ENCODE data around the gene ZNF462. TPM values are rescaled to one million over a fixed set of nuclear protein-coding genes. Genes with fewer than 3 reads are reported as not detected.

Gene ZNF462
- 159 and 164 TPM in 2 replicates for total RNA-seq (2021)
- long read RNA-seq, full-length matches to known transcripts = 10 of 57 reads
- long read RNA-seq, partial matches to known transcripts = 31 of 57 reads
- long read RNA-seq, other reads (novel, unspliced or antisense) = 16 of 57 reads

- H3K9ac ChIP-seq (ENCODE audit: extremely low read depth, insufficient read length, low read length) = peak within 1 kb of the TSS; percentile 87
- no peak within 1 kb of the TSS for H2BK20ac ChIP-seq (ENCODE audit: low read depth, low read length, poor library complexity, severe bottlenecking)
- H3K9me3 ChIP-seq (ENCODE audit: control insufficient read depth, low read depth, low read length) = no peaks in the 10 kb centered on the region
- Mint-ChIP-seq H3K36me3 (ENCODE audit: insufficient read depth in 1 of 3, low read depth in 3 of 3) (peaks cover 15 to 35% (median 31%) of the 10 kb centered on the region in 3 experiments), H3K27ac (peak within 1 kb of the TSS; percentile 98 to 100 (median 99)), H3K4me3 (peak within 1 kb of the TSS; percentile 93 to 100), H3K27me3 (ENCODE audit: low read depth) (no peaks in the 10 kb centered on the region), H3K9me3 (no peaks in the 10 kb centered on the region; a peak in 2 of 5 replicates), H3K4me1 (peaks cover 47 to 49% of the 10 kb centered on the region in 2 experiments)
- peak within 1 kb of the TSS; percentile 59 for H3K27ac ChIP-seq (ENCODE audit: insufficient read length, low read depth, low read length)
- DNase-seq = peak; percentile 55
- no peaks in the 10 kb centered on the region for H3K27me3 ChIP-seq (ENCODE audit: insufficient read depth, low read length)
- H2AFZ ChIP-seq (ENCODE audit: low read length) = no peak within 1 kb of the TSS
- no peak within 1 kb of the TSS for H3T11ph ChIP-seq (ENCODE audit: low read length)
- no peak within 1 kb of the TSS for H3K23ac ChIP-seq (ENCODE audit: insufficient read length, low read depth, low read length)
- H4K8ac ChIP-seq (replicated peaks; ENCODE audit: insufficient read length, low read depth, low read length) = no peak within 1 kb of the TSS
- no peak within 1 kb of the TSS; the same call in 1 of the 2 replicates for H3K4ac ChIP-seq (ENCODE audit: low read depth, low read length)
- peak within 1 kb of the TSS; percentile 79 for H3K4me2 ChIP-seq (ENCODE audit: insufficient read depth, insufficient read length, low read length)
- H4K91ac ChIP-seq (ENCODE audit: insufficient read length, low read depth, low read length) = no peak within 1 kb of the TSS
- no peak within 1 kb of the TSS for H2AK5ac ChIP-seq (ENCODE audit: insufficient read length, low read length)
- no CpG with 5 or more reads among the region's 33 CpGs for WGBS (ENCODE audit: extremely low coverage, insufficient read length, low lambda C conversion rate)
- peaks cover 19% of the 10 kb centered on the region for H3K23me2 ChIP-seq (ENCODE audit: insufficient read length, low read depth, low read length, poor library complexity, severe bottlenecking)
- no peaks in the 10 kb centered on the region for H4K20me1 ChIP-seq (ENCODE audit: control insufficient read depth, insufficient read depth, insufficient read length)
- peaks cover 2% of the 10 kb centered on the region for H3K79me1 ChIP-seq (ENCODE audit: insufficient read depth, low read depth, low read length, poor library complexity, severe bottlenecking)
- peak within 1 kb of the TSS; percentile 48 for H2BK5ac ChIP-seq (ENCODE audit: insufficient read length, low read length)
- no peak for TF ChIP-seq CTCF (conservative IDR thresholded peaks at IDR 0.05)
- H3K14ac ChIP-seq (ENCODE audit: insufficient read depth, low read length) = peak within 1 kb of the TSS; percentile 76
- H3K4me1 ChIP-seq (ENCODE audit: insufficient read depth, low read length) = peaks cover 7% of the 10 kb centered on the region; the same call in 1 of the 2 replicates
- H2BK12ac ChIP-seq (ENCODE audit: insufficient read length, low read depth, low read length) = no peak within 1 kb of the TSS
- no peak within 1 kb of the TSS for H3K56ac ChIP-seq (ENCODE audit: insufficient read length, low read depth, low read length)
- no peak within 1 kb of the TSS for H2BK15ac ChIP-seq (ENCODE audit: low read depth, low read length)
- H3K18ac ChIP-seq (ENCODE audit: insufficient read length, low read depth, low read length) = peak within 1 kb of the TSS; percentile 71
- H4K5ac ChIP-seq (ENCODE audit: insufficient read length, low read depth, low read length) = no peak within 1 kb of the TSS
- no peak within 1 kb of the TSS for H2BK120ac ChIP-seq (ENCODE audit: low read depth, low read length, poor library complexity, severe bottlenecking)
- H3K79me2 ChIP-seq (ENCODE audit: insufficient read depth, low read length) = peaks cover 40% of the 10 kb centered on the region
These were observed at the start of gene ZNF462 for GRCh38 chr9:106862821-106863720. TSS of gene ZNF462 (plus strand) at chr9:106863166. CDS start at chr9:106923384, 60,218 bp downstream.
